GM19372 (cell line): ENCODE data around the gene KERA.

Experiments
- ATAC-seq: cut with Tn5 transposase; IDR thresholded peaks from one replicate; pipeline ENCODE4 v1.9.1; 2021; ENCODE audit warnings: mild to moderate bottlenecking, low read depth, moderate library complexity; ENCODE audit not compliant: unreplicated experiment

The KERA gene

DNA sequence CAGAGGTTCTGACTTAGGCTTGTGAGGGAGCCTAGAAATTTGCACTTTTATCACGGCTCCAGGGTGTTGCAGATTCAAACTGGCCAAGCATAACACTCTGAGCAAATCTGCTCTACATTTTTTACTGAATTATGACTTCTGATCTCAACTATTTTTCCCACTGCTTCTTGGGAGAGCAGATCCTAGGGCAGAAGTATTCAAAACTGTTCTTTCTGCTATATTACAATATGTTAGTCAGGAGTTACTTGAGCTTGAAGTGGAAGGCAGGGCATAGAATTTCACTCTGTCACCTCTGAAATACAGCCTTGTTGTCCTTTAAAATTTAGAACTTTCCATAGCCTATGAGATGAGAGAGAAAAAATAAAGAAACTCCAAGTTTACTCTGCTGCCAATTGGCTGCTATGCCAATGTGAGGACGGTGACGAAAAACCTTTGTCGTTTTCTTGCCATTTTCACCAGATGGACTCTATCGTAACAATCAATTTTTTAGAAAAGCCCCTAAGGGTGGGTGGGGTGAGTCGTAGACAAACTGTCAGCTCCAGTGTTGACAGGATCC lies 16.4 kb upstream of the KERA start:
- ATAC-seq, result no peak

DNA sequence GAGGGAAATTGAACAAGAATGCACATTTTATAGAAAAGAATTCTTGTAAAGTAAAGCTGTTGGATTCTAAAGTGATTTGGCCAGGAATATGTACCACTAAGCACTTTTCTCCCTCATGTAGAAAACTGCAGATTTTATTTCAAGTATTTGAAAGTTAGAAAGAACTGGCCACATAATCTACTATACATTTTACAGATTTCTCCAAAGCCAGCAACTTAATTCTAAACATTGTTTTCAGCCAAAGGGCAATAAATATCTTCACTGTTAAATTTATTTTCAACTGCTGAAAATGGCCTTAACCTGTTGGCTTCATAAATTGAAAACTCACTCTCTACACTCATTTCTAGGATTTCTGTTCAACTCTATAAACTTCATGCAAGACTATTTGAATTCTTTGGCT lies 15.6 kb upstream of the KERA start:
- ATAC-seq, result no peak

DNA sequence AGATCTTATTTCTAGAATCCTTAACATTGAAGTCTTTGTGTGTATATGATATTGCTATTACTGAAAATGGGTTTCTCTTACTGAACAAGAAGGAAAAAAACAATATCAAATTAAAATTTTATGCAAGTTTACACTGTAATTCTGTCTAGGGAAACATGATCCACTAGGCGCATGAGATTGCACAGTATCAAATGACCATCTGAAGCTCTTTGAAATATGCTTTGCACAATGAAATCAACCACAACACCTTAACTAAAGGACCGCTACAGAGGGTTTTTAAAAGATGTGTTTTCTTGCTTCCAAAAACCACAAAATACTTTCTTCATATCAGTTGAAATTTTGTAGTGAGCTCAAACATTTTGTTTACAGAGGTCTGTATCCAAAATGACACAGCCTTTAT lies 15.1 kb upstream of the KERA start:
- ATAC-seq, result no peak

DNA sequence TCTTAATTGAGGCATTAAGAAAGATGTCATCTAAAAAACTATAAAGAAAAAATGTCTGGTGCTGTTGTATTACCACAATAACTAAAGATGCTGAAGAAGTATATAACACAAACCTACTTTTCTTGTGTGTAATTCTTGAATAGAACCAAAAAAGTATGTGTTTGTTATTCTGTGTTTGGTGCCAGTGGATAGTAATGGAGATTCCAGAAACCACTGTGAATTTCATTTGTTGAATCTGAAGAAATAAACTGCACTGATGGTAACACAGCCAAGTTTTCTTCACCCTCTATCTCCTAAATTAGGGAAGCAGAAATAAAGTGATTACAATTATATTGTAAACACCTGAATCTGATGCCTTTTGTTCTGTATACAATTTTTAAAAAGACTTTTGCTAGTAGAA lies 13.1 kb upstream of the KERA start:
- no peak for ATAC-seq

DNA sequence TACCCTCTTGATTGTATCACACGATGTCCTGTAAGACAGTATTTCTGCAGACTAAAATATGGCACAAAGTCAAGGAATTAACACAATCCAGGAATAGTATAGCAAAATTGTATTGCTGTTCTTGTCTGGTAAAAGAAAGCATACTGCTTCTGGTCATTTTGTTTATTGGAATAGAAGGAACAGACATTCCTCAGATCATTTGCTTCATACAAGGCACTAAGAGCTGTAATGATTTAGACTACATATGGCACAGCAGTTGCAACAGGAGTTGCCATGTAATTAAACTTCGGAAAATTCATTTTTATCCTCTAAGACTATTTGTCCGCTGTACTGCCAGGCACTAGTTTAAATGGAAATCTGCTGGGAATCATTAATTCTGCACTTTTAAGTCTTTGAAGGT lies 7.6 kb upstream of the KERA start:
- no peak for ATAC-seq

DNA sequence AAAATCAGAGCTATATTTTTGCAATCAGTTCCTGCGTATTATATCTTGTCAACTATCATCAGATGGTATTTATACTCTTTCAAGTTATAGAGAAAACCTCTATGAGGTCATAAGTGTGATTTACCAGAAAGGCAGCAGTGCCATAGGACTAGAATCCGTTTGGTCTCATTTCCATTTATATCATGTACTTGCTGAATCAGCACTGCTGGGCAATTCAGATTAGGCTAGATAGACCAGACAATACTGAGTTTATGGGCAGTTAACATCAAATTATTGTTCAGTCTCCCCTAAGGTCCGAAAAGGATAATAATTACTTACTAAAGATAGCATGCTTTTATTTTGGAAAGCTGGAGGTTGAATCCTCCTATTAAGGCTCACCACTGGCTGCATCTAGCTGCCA lies 6.8 kb upstream of the KERA start:
- no peak for ATAC-seq

DNA sequence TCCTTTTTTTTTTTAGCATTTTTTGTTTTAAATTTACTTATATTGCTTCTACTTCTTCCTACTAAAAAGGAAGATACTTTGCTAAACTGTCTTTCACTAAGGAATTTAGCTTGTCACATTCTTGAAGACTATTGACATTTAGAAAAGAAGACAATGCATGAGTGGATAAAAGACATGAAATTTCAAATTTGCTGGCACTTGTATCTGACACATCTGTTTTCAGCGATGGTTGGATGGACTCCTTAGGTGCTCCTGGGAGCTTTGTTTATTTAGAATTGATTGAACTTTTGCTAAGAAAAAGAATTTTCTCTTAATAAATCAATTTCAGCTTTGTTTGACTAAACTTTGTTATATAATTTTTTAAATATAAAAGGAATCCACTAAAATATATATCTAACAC lies 3.3 kb upstream of the KERA start:
- no peak for ATAC-seq

DNA sequence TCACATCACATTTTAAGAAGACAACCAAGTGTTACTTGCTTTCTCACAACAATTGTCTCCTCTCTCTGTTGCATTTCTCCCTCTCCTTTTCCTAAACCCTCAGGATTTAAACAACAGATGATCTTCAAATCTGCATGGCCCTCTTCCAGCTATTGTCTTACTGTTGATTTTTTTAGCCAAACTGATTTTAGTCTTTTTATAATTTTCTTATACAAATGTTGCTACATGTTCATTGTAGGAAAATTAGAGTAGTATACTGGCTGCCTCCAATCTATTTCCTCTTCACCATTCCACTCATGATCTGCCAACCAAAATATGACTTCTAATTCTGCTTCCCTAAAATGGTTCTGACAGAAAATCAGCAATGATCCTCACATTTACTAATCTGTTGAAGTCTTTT lies 1.4 kb upstream of the KERA start:
- ATAC-seq, result no peak

DNA sequence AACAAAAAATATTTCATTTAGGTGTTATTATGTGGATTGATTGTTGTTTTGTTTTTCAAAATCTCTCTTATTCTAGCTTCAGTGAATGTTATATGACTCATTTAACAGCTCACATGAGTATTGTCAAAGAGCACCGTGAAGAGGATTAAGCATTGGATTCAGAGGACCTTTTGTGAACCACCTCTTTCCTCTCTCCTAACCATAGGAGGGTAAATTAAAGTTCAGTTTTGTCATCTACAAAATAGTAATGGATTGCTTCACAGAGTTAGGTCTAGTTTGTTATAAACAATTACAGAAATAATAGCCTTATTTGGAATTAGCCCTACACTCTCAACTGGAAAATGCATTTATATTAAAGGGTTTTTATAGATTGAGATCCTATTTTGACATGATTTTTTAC lies 962 bp upstream of the KERA start:
- ATAC-seq, result no peak

DNA sequence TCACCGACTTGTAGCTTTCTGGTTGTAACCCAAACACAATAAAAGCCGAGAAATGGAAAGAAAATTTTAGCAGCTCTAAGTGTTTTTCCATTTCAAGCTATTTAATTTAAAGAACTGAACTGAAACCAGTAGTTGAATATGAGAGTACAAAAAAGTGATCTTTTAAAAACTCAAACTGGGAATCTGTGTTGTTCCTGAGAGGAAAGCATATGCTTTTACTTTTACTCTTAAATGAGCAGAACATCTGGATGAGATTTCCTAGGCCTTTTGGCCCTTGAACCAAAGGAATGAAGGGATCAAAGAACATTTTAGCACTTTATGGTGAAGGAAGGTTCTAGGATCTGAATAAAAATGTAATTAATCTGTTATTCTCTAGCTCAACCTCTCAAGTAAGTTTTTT lies 1.3 kb downstream of the KERA start:
- ATAC-seq, result no peak

DNA sequence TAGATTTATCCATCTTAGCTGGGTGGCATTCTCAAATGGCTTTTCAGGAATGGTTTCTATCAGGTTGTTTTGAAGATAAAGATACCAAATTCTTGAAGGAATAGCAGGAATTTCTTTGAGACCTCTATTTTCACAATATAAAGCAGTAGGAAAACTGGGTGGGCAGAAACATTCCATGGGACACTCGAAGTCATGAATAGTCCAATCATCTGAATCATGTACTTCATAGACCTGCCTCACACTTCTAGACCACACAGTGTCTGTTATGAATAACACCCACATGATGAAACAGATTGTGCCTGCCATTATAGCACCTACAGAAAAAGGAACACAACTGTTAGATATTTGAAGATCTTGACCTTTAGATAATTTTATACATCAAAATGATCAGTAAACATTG lies 1.8 kb downstream of the KERA start:
- ATAC-seq, result no peak

DNA sequence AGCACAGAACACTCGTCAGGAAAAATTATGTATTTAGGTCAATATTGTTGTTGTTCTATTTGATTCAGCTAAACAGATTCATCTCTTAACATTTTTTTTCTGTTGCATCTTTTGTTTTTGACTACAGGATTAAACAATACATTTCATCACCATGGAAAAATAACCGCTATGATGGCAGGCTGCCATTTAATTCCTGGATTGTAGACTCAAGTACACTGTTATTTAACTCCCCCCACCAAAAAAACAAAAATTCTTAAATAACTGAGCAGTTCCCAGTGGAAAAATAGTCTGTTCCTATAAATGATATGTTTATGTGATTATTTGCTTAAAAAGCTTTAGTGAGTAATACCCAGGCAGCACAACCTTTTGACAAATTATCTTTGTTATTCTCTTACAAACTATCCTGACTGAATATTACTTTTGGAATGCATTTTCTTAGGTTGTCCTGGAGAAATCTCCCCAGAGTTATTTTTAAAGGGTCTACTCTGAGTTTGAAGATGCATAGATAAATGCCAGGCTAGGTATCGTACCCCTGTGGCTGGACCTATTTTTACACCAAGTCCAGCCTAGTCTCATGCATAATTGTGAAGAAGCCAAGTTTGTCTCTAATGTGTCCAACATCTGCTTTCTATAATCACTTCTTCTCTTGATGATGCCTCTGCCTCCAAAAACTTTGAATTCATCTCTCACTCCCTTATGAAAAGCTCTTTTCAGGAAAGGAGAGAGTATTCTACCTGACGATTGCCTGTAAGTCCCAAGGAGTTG lies 3.7 kb downstream of the KERA start:
- ATAC-seq, result no peak

DNA sequence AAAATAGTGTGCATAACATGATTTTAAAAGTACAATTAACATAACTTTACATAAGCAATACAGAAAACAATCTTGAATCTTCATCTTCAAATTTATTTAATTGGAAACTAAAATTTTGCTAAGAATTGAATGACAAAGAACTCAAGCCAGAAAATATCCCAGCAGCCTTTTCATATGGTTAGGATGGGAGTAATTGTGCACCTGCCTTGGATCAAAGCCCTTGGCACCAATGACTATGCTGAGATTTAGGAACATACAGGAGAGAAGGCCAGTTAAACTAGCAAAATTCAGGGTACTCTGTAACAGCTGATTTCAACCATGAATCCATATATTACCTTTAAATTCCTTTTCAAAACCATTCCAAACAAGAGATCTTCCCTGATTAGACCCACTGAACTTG lies 5.8 kb downstream of the KERA start:
- ATAC-seq, result no peak

DNA sequence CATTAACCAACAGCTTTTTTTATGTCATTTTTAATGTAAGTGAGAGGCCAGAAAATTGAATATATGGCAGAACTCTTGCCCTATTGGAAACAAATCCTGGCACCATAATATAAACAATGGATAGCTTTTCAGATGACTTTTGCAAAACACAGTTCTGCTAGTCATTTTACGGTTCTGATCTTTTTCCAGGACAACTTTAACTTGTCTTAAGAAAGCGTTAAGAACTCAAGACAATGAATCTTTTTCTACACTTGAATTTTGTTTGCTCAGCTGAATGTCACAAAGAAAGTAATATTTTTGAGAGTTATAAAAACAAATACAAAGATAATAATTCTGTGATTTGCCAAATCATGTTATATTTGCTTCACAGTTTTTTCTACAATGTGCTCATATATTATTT lies 13.2 kb downstream of the KERA start:
- ATAC-seq, result no peak

DNA sequence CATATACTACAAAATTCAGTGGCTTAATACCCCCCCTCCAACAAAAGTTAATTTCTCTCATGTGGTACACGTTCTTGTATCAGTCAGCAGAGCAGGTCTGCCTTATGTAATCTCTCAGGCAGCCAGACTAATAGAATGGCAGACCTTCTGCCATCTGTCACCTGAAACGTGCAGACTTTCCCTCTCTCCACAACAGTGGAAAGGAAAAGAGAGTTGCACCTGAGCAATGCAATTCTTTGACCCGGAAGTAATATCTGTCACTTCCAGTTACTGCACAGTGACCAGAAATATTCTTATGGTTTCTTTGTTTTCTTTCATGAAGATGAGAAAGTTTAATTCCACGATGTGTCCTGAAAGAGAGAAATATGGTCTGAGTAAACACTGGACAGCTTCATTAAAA lies 14.4 kb downstream of the KERA start:
- no peak for ATAC-seq

DNA sequence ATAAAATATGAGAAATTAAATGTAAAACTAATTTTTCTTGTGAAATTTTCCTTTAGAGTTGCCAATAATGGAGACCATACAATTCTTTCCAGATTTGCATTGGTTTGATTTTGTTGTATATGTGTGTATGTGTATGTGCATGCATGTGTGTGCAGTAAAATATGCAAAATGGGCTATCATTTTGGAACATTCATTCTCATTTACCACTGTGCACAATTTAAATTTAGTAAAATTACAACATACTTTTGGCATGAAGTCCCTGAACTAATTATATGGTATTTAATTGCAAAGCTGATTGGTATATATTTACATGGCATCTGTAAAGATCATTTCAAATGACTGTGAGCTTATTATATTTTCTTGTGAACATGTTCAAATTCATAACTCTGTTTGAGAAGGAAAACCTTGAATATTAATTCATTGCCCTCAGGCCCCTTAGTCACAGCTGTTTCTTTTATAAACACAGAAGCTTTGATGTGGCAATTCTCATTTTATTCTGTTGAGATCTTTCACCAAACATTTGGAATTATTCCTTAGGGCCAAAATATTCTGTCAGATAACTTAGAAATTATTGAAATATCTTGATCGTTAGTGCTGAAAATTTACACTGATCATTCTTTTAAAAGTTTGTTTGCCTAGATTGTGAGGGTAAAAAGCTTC lies 17.6 kb downstream of the KERA start:
- ATAC-seq, result no peak

DNA sequence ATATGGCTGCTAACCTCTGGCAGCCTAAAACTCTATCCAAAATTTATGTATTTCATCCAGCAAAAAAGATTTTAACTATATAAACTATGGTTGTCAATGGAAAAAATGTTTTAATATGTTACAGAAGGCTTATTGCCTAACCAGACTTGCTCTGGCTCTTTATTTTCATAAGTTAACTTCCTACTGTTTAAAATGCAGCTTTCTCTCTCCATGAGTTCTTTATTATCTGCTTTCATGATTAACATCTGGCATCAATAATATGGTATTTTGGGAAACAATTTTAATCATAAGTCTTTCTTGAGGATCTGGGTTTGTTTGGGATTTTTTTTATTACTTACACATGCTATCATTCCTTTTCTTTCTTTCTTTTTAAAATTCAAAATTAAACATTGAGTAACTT lies 20.5 kb downstream of the KERA start:
- no peak for ATAC-seq

DNA sequence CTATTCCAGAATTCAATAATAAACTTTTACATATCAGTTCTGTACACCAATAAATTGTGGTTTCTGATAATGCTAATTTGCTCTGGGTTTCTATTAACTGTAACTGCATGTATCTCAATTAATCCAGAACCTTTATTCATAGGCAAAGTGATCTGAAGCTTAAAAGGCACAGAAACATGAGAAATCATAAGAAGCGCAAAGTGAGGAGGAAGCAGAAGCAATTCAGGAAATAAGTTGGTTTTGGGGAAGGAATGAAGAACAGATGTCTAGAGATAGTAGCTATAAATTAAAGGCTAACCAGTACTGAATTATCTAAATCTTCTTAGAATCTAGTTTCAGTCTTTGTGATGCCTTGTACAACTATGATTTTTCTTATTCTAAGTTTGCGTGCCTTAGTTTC lies 24.6 kb downstream of the KERA start:
- ATAC-seq, result no peak

DNA sequence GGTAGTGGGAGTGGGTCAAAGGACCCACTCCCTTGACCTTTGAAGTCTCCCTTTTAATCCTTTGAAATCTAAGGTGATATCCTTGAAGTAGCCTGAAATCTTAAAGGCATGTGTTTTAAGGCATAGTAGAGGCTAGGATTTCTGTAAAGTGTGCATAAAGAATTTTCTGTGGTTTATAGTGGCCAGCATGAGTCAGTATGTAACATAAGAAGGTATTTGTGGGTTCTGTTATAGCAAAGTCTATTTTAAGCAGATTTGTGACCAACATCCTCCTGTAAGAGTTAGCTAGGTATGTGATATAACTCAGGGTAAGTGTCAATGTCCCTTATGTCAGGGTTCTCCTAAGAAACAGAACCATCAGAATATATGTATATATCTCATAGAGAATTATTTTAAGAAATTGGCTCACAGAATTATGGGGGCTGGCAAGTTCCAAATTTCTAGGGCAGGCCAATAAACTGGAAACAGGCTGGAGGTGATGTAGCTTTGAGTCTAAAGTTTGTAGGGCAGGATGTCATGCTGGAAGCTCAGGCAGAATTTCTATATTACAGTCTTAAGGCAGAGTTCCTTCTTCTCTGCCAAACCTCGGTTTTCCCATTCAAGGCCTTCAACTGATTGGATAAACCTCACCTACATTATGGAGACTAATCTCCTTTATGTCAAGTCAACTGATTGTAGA lies 34.4 kb downstream of the KERA start:
- ATAC-seq, result no peak

DNA sequence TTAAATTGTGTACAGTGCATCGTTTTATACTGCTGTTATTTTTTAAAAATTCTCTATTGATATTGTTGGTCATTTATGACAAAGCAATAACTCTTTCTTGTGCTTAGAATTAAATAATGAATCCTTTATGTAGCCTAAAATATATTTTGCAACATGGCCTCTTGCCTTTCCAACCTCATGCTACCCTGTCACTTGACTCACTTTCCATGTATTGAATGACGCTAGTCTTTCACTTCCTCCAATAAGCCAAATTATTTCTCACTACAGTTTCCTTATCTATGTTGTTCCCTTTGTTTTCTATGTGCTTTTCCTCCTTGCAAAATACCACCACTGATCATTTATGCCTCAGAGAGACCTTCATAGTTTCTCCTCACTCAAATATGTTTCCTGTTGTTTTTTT lies 36.7 kb downstream of the KERA start:
- no peak for ATAC-seq

DNA sequence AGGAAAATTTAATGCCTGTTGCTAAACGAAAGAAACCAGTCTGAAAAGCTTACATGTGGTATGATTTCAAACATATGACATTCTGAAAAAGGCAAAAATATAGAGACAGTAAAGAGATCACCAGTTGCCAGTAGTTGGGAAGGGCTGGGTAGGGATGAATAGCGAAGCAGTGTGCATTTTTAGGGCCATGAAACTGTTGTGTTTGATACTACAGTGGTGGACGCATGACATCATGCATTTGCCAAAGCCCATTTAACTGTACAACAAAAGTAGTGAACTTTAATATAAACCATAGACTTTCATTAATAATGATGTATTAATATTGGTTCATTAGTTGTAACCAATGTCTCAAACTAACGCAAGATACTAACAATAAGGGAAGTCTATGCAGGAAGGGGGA lies 38.4 kb downstream of the KERA start:
- no peak for ATAC-seq
